SK-N-SH (cell line): ENCODE results near the gene EDN3. TPM values are rescaled to one million over a fixed set of nuclear protein-coding genes. Genes with fewer than 3 reads are reported as not detected.

Experiments used
- CTCF ChIA-PET: fragments of 300-600, 350-600 bp; formaldehyde crosslinking; extraction: SDS; loops from one replicate; lab custom pipeline; 2021; lab: Yijun Ruan, JAX
- POLR2A ChIA-PET: fragments of 350-600 bp; sonication (Branson Sonifier 250); formaldehyde crosslinking; extraction: SDS; loops from one replicate; lab custom pipeline; 2020; ENCODE audit warnings: antibody characterized with exemption, inconsistent platforms; lab: Yijun Ruan, JAX
- DNase-seq: peaks from one replicate; pipeline ENCODE4 v3.0.0; 2012
- H2AFZ ChIP-seq: fragments of 200-600 bp; sonication (generic); 2 replicates; pipeline ENCODE4 v1.8.1; 2016; ENCODE audit warnings: antibody characterized with exemption, mild to moderate bottlenecking, low read depth
- H3F3A ChIP-seq: fragments of 200-600 bp; sonication (generic); replicated peaks from 2 replicates; pipeline ENCODE3; 2016; ENCODE audit warnings: antibody characterized with exemption, mild to moderate bottlenecking; ENCODE audit not compliant: insufficient read depth
- H3K27ac ChIP-seq, 2 experiments: fragments of 200-500 bp in 1 of 2; fragments of 200-600 bp in 1 of 2; sonication (Bioruptor generic) in 1 of 2; sonication (generic), shearing (Covaris generic) in 1 of 2; 2 replicates each; pipeline versions ENCODE4 v1.5.1 to v1.6.1; 2014 to 2016; ENCODE audit warnings: low read depth in 2 of 2, inconsistent platforms in 1 of 2, low read length in 1 of 2, mild to moderate bottlenecking in 1 of 2, mixed read lengths in 1 of 2
- H3K27me3 ChIP-seq: fragments of 200-600 bp; sonication (generic), shearing (Covaris generic); 2 replicates; pipeline ENCODE4 v1.6.1; 2016; ENCODE audit warnings: mixed run types; ENCODE audit not compliant: insufficient read depth
- H3K36me3 ChIP-seq, 2 experiments: fragments of 200-500 bp in 1 of 2; fragments of 200-600 bp in 1 of 2; sonication (Bioruptor generic) in 1 of 2; sonication (generic) in 1 of 2; replicated peaks in 1 of 2; 2 replicates each; pipeline versions ENCODE3 to v1.5.1; 2014 to 2016; ENCODE audit warnings: low read length in 1 of 2, mild to moderate bottlenecking in 1 of 2; ENCODE audit not compliant: insufficient read depth in 2 of 2, control insufficient read depth in 1 of 2
- H3K4me1 ChIP-seq, 2 experiments: fragments of 200-500 bp in 1 of 2; fragments of 200-600 bp in 1 of 2; sonication (Bioruptor generic) in 1 of 2; sonication (generic), shearing (Covaris generic) in 1 of 2; 2 replicates each; pipeline versions ENCODE4 v1.5.1 to v1.6.1; 2014 to 2016; ENCODE audit warnings: low read depth in 1 of 2, low read length in 1 of 2, mixed run types in 1 of 2; ENCODE audit not compliant: insufficient read depth in 2 of 2, control insufficient read depth in 1 of 2
- H3K4me2 ChIP-seq: fragments of 200-600 bp; sonication (generic), shearing (Covaris generic); 2 replicates; pipeline ENCODE4 v1.6.1; 2017; ENCODE audit warnings: mixed run types
- H3K4me3 ChIP-seq, 2 experiments: fragments of 200-500 bp in 1 of 2; fragments of 200-600 bp in 1 of 2; sonication (Bioruptor generic) in 1 of 2; sonication (generic), shearing (Covaris generic) in 1 of 2; 2 replicates each; pipeline versions ENCODE4 v1.5.1 to v1.8.1; 2014 to 2016; ENCODE audit warnings: low read depth in 2 of 2, inconsistent platforms in 1 of 2, low read length in 1 of 2, mild to moderate bottlenecking in 1 of 2, mixed read lengths in 1 of 2, moderate library complexity in 1 of 2
- H3K79me2 ChIP-seq: fragments of 200-600 bp; sonication (generic); 2 replicates; pipeline ENCODE4 v1.8.1; 2017; ENCODE audit warnings: mild to moderate bottlenecking; ENCODE audit not compliant: insufficient read depth
- H3K9ac ChIP-seq: fragments of 200-600 bp; sonication (generic); 2 replicates; pipeline ENCODE4 v1.6.1; 2017; ENCODE audit warnings: mixed run types
- H3K9me2 ChIP-seq: fragments of 200-600 bp; sonication (generic); 2 replicates; pipeline ENCODE4 v1.6.1; 2017; ENCODE audit warnings: mixed run types
- H3K9me3 ChIP-seq: fragments of 200-600 bp; sonication (generic); 2 replicates; pipeline ENCODE4 v1.6.1; 2017; ENCODE audit warnings: mixed run types, mild to moderate bottlenecking, moderate library complexity
- H4K20me1 ChIP-seq: fragments of 200-600 bp; sonication (generic); 2 replicates; pipeline ENCODE4 v1.6.1; 2017; ENCODE audit warnings: mild to moderate bottlenecking, mixed run types; ENCODE audit not compliant: insufficient read depth
- CHD2 ChIP-seq: fragments of 150-350 bp; IDR thresholded peaks from 2 replicates; pipeline ENCODE4 v1.6.1; 2018; ENCODE audit warnings: low read length; ENCODE audit not compliant: partially characterized antibody
- CTCF ChIP-seq: fragments of 200-600 bp; sonication (generic); IDR thresholded peaks from 2 replicates; pipeline ENCODE4 v1.6.1; 2017; ENCODE audit warnings: antibody characterized with exemption, mild to moderate bottlenecking, moderate library complexity
- ELF1 ChIP-seq: IDR thresholded peaks from 2 replicates; pipeline ENCODE4 v1.4.0; 2012
- EP300 ChIP-seq, 2 experiments: IDR thresholded peaks; 2 replicates each; pipeline versions ENCODE4 v1.4.0 to v1.6.1; 2012; ENCODE audit warnings: borderline replicate concordance in 1 of 2, low read depth in 1 of 2, low read length in 1 of 2
- EZH2phosphoT487 ChIP-seq: fragments of 200-600 bp; sonication (generic); IDR thresholded peaks from 2 replicates; pipeline ENCODE4 v1.6.1; 2017; ENCODE audit warnings: low read depth, mixed run types, mild to moderate bottlenecking, antibody characterized with exemption, moderate library complexity, borderline replicate concordance
- FOXJ3 ChIP-seq: sonication (generic); formaldehyde crosslinking; IDR thresholded peaks from 2 replicates; pipeline ENCODE4 v1.5.1; 2020; ENCODE audit warnings: mild to moderate bottlenecking, missing genetic modification reagents
- GABPA ChIP-seq: IDR thresholded peaks from 2 replicates; pipeline ENCODE4 v1.4.0; 2012; ENCODE audit warnings: low read depth, mild to moderate bottlenecking
- GATA2 ChIP-seq: sonication (generic); formaldehyde crosslinking; IDR thresholded peaks from 2 replicates; pipeline ENCODE4 v1.5.0; 2020; ENCODE audit warnings: mild to moderate bottlenecking, missing genetic modification reagents
- MEF2A ChIP-seq: IDR thresholded peaks from 2 replicates; pipeline ENCODE4 v1.4.0; 2012; ENCODE audit warnings: low read depth, borderline replicate concordance
- MXI1 ChIP-seq: IDR thresholded peaks from 2 replicates; pipeline ENCODE4 v1.6.1; 2012; ENCODE audit warnings: mild to moderate bottlenecking, low read depth, low read length, improper control_type of control experiment
- NRF1 ChIP-seq: IDR thresholded peaks from 2 replicates; pipeline ENCODE4 v1.6.1; 2012; ENCODE audit warnings: low read depth, mild to moderate bottlenecking, low read length
- POLR2AphosphoS5 ChIP-seq: IDR thresholded peaks from 2 replicates; pipeline ENCODE4 v1.6.1; 2012; ENCODE audit warnings: low read depth, low read length
- RFX5 ChIP-seq: IDR thresholded peaks from 2 replicates; pipeline ENCODE4 v1.6.1; 2012; ENCODE audit warnings: mild to moderate bottlenecking, improper control_type of control experiment, low read length
- RXRA ChIP-seq: IDR thresholded peaks from 2 replicates; pipeline ENCODE4 v1.4.0; 2012; ENCODE audit warnings: low read depth, mild to moderate bottlenecking, borderline replicate concordance
- SIN3A ChIP-seq: IDR thresholded peaks from 2 replicates; pipeline ENCODE4 v1.6.1; 2012; ENCODE audit warnings: low read depth, mild to moderate bottlenecking, low read length, moderate library complexity, borderline replicate concordance
- SMC3 ChIP-seq: IDR thresholded peaks from 2 replicates; pipeline ENCODE4 v1.6.1; 2012; ENCODE audit warnings: low read depth, low read length, improper control_type of control experiment
- TCF12 ChIP-seq: IDR thresholded peaks from 2 replicates; pipeline ENCODE4 v1.4.0; 2012
- TEAD4 ChIP-seq: IDR thresholded peaks from 2 replicates; pipeline ENCODE4 v1.4.0; 2012; ENCODE audit warnings: mild to moderate bottlenecking, borderline replicate concordance; ENCODE audit not compliant: insufficient read depth
- WGBS: methylation state at CpG from one replicate; pipeline ENCODE4 v1.1.6; 2017; ENCODE audit warnings: low lambda C conversion rate; 5-methylcytosine and 5-hydroxymethylcytosine counted together
- polyA plus RNA-seq, 3 experiments: library from polyadenylated mRNA; depleted of rRNA; stranded (reverse); fragments of >200 nt; gene quantifications; 2 replicates each; pipeline ENCODE4 v1.2.3, GENCODE V29; 2012
- TF ChIP-seq, protein P1 (sequence below): fragments of 150-350 bp; IDR thresholded peaks from 2 replicates; pipeline ENCODE4 v1.6.1; 2017; ENCODE audit warnings: antibody characterized with exemption, low read length, low read depth, borderline replicate concordance
- TF ChIP-seq, protein P2 (sequence below): IDR thresholded peaks from 2 replicates; pipeline ENCODE4 v1.4.0; 2012; ENCODE audit warnings: low read depth, borderline replicate concordance

EDN3 gene
- polyA plus RNA-seq, 1 of the 3 experiments (the other 2 are of a cell fraction) = 0.02 TPM

- no peak for TF ChIP-seq POLR2AphosphoS5
- TF ChIP-seq SIN3A = no peak
- no peak for TF ChIP-seq CTCF
- no peak for TF ChIP-seq MXI1
- TF ChIP-seq RFX5 = no peak
- H3K27me3 ChIP-seq = no peaks in the 10 kb centered on the region
- peak overlapping the region in 1 of 2 experiments; percentile 78; a peak in 1 of 4 replicates for H3K27ac ChIP-seq
- H3K4me2 ChIP-seq = no peak overlapping the region
- POLR2A ChIA-PET = no interaction called here
- H3K9ac ChIP-seq = no peak overlapping the region
- H2AFZ ChIP-seq = no peak overlapping the region
- H3K4me1 ChIP-seq = peaks cover 0 to 63% of the 10 kb centered on the region in 2 experiments; a peak in 1 of 4 replicates
- no peaks in the 10 kb centered on the region for H3K9me2 ChIP-seq
- H3K4me3 ChIP-seq = no peak overlapping the region
- CTCF ChIA-PET = interaction anchor here (0.6 to 1.3 kb wide), 2 partner anchors 11 to 22 kb away, joined by 3 to 4 read pairs; no protein-coding TSS in a partner anchor
- H3K9me3 ChIP-seq = no peaks in the 10 kb centered on the region
- no peaks in the 10 kb centered on the region for H4K20me1 ChIP-seq
- 55% methylated on average over 5 of the region's 10 CpGs for WGBS
- no peaks in the 10 kb centered on the region for H3F3A ChIP-seq
- no peaks in the 10 kb centered on the region for H3K79me2 ChIP-seq
- no peaks in the 10 kb centered on the region for H3K36me3 ChIP-seq
- DNase-seq = no peak
Observed at GRCh38 chr20:59320426-59320825, 20.0 kb downstream of the EDN3 start.

- ChIA-PET POLR2A (no interaction called here), CTCF (interaction anchor here (0.7 to 1.3 kb wide), 5 partner anchors 12 to 233 kb away, joined by 3 to 4 read pairs (median 4); no protein-coding TSS in a partner anchor)
Observed at GRCh38 chr20:59320854-59321647, 20.6 kb downstream of the EDN3 start.

More at GRCh38 chr20:59320854-59321647, 20.6 kb downstream of the EDN3 start:
- Histone ChIP-seq H3K27ac (peak overlapping the region in 1 of 2 experiments; percentile 79; a peak in 2 of 4 replicates), H3K27me3 (no peaks in the 10 kb centered on the region), H3F3A (no peaks in the 10 kb centered on the region), H3K9me3 (no peaks in the 10 kb centered on the region), H2AFZ (no peak overlapping the region), H3K79me2 (no peaks in the 10 kb centered on the region), H3K4me2 (no peak overlapping the region), H3K9ac (no peak overlapping the region), H3K4me1 (peaks cover 0 to 63% of the 10 kb centered on the region in 2 experiments; a peak in 1 of 4 replicates), H3K9me2 (no peaks in the 10 kb centered on the region), H3K36me3 (no peaks in the 10 kb centered on the region), H4K20me1 (no peaks in the 10 kb centered on the region), H3K4me3 (no peak overlapping the region)
- peak; percentile 61 for DNase-seq
- WGBS = 63% methylated on average over 14 of the region's 16 CpGs
- TF ChIP-seq GABPA = no peak
- peak; percentile 70 for TF ChIP-seq CHD2
- no peak for TF ChIP-seq RFX5
- TF ChIP-seq RXRA = no peak
- no peak for TF ChIP-seq EZH2phosphoT487
- TF ChIP-seq, protein P1, sequence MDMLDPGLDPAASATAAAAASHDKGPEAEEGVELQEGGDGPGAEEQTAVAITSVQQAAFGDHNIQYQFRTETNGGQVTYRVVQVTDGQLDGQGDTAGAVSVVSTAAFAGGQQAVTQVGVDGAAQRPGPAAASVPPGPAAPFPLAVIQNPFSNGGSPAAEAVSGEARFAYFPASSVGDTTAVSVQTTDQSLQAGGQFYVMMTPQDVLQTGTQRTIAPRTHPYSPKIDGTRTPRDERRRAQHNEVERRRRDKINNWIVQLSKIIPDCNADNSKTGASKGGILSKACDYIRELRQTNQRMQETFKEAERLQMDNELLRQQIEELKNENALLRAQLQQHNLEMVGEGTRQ = no peak
- TF ChIP-seq, protein P2, sequence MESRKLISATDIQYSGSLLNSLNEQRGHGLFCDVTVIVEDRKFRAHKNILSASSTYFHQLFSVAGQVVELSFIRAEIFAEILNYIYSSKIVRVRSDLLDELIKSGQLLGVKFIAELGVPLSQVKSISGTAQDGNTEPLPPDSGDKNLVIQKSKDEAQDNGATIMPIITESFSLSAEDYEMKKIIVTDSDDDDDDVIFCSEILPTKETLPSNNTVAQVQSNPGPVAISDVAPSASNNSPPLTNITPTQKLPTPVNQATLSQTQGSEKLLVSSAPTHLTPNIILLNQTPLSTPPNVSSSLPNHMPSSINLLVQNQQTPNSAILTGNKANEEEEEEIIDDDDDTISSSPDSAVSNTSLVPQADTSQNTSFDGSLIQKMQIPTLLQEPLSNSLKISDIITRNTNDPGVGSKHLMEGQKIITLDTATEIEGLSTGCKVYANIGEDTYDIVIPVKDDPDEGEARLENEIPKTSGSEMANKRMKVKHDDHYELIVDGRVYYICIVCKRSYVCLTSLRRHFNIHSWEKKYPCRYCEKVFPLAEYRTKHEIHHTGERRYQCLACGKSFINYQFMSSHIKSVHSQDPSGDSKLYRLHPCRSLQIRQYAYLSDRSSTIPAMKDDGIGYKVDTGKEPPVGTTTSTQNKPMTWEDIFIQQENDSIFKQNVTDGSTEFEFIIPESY = no peak
- TF ChIP-seq SIN3A = no peak
- TF ChIP-seq EP300 (IDR thresholded peaks at IDR 0.05; ENCODE audit: borderline replicate concordance in 1 of 2, low read depth in 1 of 2, low read length in 1 of 2) = no peak
- TF ChIP-seq TEAD4 = no peak
- TF ChIP-seq TCF12 = no peak
- TF ChIP-seq NRF1 = no peak
- TF ChIP-seq SMC3 = no peak
- TF ChIP-seq GATA2 (CRISPR knock-in tag) = peak; percentile 27; the same call in 1 of the 2 replicates
- TF ChIP-seq ELF1 = no peak
- TF ChIP-seq MEF2A = no peak
- TF ChIP-seq FOXJ3 (CRISPR knock-in tag) = no peak
